ENCODE measurements around the gene ZNF200.
"Not testable (repeated sequence)": the region's sequence is repeated elsewhere in the genome, so short reads cannot be mapped to it uniquely, and the experiment has no call there.

The ZNF200 gene

GRCh38 chr16:3276679-3277078 lies 41.7 kb upstream of the ZNF200 start:
- no peak for TF ChIP-seq CTCF (IDR thresholded peaks at IDR 0.05; ENCODE audit: borderline replicate concordance, control extremely low read depth, extremely low read depth, insufficient read depth, missing control alignments)

GRCh38 chr16:3274947-3275346 lies 40.0 kb upstream of the ZNF200 start:
- in situ Hi-C loops (cut with MboI; ENCODE audit: low sequenced_read_pairs, unreplicated experiment) = no loop called here
- no peak for DNase-seq (ENCODE audit: low spot score)
- no peak for TF ChIP-seq CTCF (IDR thresholded peaks at IDR 0.05; ENCODE audit: borderline replicate concordance, control extremely low read depth, extremely low read depth, insufficient read depth, missing control alignments)

More at GRCh38 chr16:3276679-3277078, 41.7 kb upstream of the ZNF200 start:
- DNase-seq (ENCODE audit: low spot score) = no peak
- in situ Hi-C loops (cut with MboI; ENCODE audit: low sequenced_read_pairs, unreplicated experiment) = no loop called here

- in situ Hi-C loops (cut with MboI; ENCODE audit: low sequenced_read_pairs, unreplicated experiment) = no loop called here
- DNase-seq (ENCODE audit: low spot score) = no peak
- no peak for TF ChIP-seq CTCF (IDR thresholded peaks at IDR 0.05; ENCODE audit: borderline replicate concordance, control extremely low read depth, extremely low read depth, insufficient read depth, missing control alignments)
Observed at GRCh38 chr16:3274490-3274889, 39.5 kb upstream of the ZNF200 start.

- in situ Hi-C loops (cut with MboI; ENCODE audit: low sequenced_read_pairs, unreplicated experiment); DNase-seq (ENCODE audit: low spot score): not testable (repeated sequence)
Observed at GRCh38 chr16:3271281-3271680, 36.3 kb upstream of the ZNF200 start.

- in situ Hi-C loops (cut with MboI; ENCODE audit: low sequenced_read_pairs, unreplicated experiment); DNase-seq (ENCODE audit: low spot score): not testable (repeated sequence)
Observed at GRCh38 chr16:3270718-3271117, 35.8 kb upstream of the ZNF200 start.

GRCh38 chr16:3268294-3268693 lies 33.3 kb upstream of the ZNF200 start:
- in situ Hi-C loops (cut with MboI; ENCODE audit: low sequenced_read_pairs, unreplicated experiment) = no loop called here
- TF ChIP-seq CTCF (IDR thresholded peaks at IDR 0.05; ENCODE audit: borderline replicate concordance, control extremely low read depth, extremely low read depth, insufficient read depth, missing control alignments) = no peak
- no peak for DNase-seq (ENCODE audit: low spot score)

GRCh38 chr16:3266873-3267537 lies 32.0 kb upstream of the ZNF200 start:
- TF ChIP-seq CTCF (IDR thresholded peaks at IDR 0.05; ENCODE audit: borderline replicate concordance, control extremely low read depth, extremely low read depth, insufficient read depth, missing control alignments) = peak; percentile 28
- in situ Hi-C loops (cut with MboI; ENCODE audit: low sequenced_read_pairs, unreplicated experiment) = no loop called here
- DNase-seq (ENCODE audit: low spot score) = no peak
